Measurements from ENCODE around the gene PHF19. TPM values are rescaled to one million over a fixed set of nuclear protein-coding genes. Genes with fewer than 3 reads are reported as not detected.

Gene PHF19
- total and polyA plus RNA-seq, 10 of the 15 experiments (the other 5 are each of a cell fraction or from before 2014, with no cell fraction given): 26.0 to 133 (median 87.7) TPM

GRCh38 chr9:120921661-120922181 is 44.7 kb upstream of the PHF19 start (continued):
- TF ChIP-seq ZNF384 (IDR thresholded peaks at IDR 0.05; ENCODE audit: borderline replicate concordance, low read depth, low read length) (no peak), BHLHE40 (IDR thresholded peaks at IDR 0.05; ENCODE audit: borderline replicate concordance in 1 of 2, low read depth in 2 of 2, low read length in 1 of 2) (no peak), SP1 (IDR thresholded peaks at IDR 0.05; ENCODE audit: low read depth, low read length) (no peak), GABPA (IDR thresholded peaks at IDR 0.05; ENCODE audit: low read depth) (no peak), POLR2A (IDR thresholded peaks at IDR 0.05; ENCODE audit: low read depth, low read length) (peak; percentile 73), STAT3 (IDR thresholded peaks at IDR 0.05; ENCODE audit: low read depth, low read length) (no peak), SRF (IDR thresholded peaks at IDR 0.05; ENCODE audit: low read depth in 2 of 2, low read length in 2 of 2) (no peak), MLLT1 (IDR thresholded peaks at IDR 0.05) (no peak; the same call in 1 of the 2 replicates), MYC (IDR thresholded peaks at IDR 0.05; ENCODE audit: insufficient read depth, insufficient read length, insufficient replicate concordance, low read length, severe bottlenecking) (no peak), E2F4 (IDR thresholded peaks at IDR 0.05; ENCODE audit: low read depth, low read length) (no peak), CEBPB (IDR thresholded peaks at IDR 0.05; ENCODE audit: borderline replicate concordance in 1 of 2, low read depth in 2 of 2, low read length in 2 of 2) (no peak), RB1 (IDR thresholded peaks at IDR 0.05; ENCODE audit: borderline replicate concordance) (no peak), IRF5 (IDR thresholded peaks at IDR 0.05; ENCODE audit: borderline replicate concordance) (no peak), SMAD1 (IDR thresholded peaks at IDR 0.05; ENCODE audit: low read depth, partially characterized antibody) (no peak), YBX1 (IDR thresholded peaks at IDR 0.05) (no peak), SKIL (IDR thresholded peaks at IDR 0.05; ENCODE audit: low read depth, poor library complexity, severe bottlenecking) (no peak), ELK1 (IDR thresholded peaks at IDR 0.05; ENCODE audit: low read depth, low read length) (no peak), ASH2L (IDR thresholded peaks at IDR 0.05; ENCODE audit: borderline replicate concordance, low read depth) (no peak), SUPT20H (IDR thresholded peaks at IDR 0.05; ENCODE audit: borderline replicate concordance, control insufficient read depth, low read depth, low read length) (no peak), SIN3A (IDR thresholded peaks at IDR 0.05; ENCODE audit: low read depth, low read length) (no peak), LARP7 (IDR thresholded peaks at IDR 0.05) (peak; percentile 44; the same call in 1 of the 2 replicates), ZNF217 (IDR thresholded peaks at IDR 0.05) (no peak), PAX5 (IDR thresholded peaks at IDR 0.05; ENCODE audit: borderline replicate concordance, low read depth, low read length) (no peak; the same call in 1 of the 2 replicates), EP300 (IDR thresholded peaks at IDR 0.05; ENCODE audit: borderline replicate concordance in 1 of 2, control insufficient read depth in 1 of 2, low read depth in 2 of 2, low read length in 2 of 2) (no peak)

All from GM12878 (cell line).